Endodermal cell (in vitro differentiated cells): ENCODE measurements around the gene C4A. TPM values are rescaled to one million over a fixed set of nuclear protein-coding genes. Genes with fewer than 3 reads are reported as not detected.

Experiments
- DNase-seq: peaks from one replicate; pipeline ENCODE4 v3.0.0-alpha.2; 2017
- H3K27ac ChIP-seq: 2 replicates; pipeline ENCODE4 v1.5.1; 2013; ENCODE audit warnings: mild to moderate bottlenecking, low read depth, low read length, moderate library complexity
- H3K27me3 ChIP-seq: 2 replicates; pipeline ENCODE4 v1.6.1; 2013; ENCODE audit warnings: mild to moderate bottlenecking, low read length, moderate library complexity; ENCODE audit not compliant: insufficient read depth, control insufficient read depth, poor library complexity, severe bottlenecking
- H3K36me3 ChIP-seq: 2 replicates; pipeline ENCODE4 v1.7.0; 2013; ENCODE audit warnings: mild to moderate bottlenecking, low read length, moderate library complexity; ENCODE audit not compliant: control insufficient read depth, insufficient read depth
- H3K4me1 ChIP-seq: one replicate; pipeline ENCODE4 v1.7.0; 2013; ENCODE audit warnings: low read length; ENCODE audit not compliant: control insufficient read depth, insufficient read depth
- H3K4me3 ChIP-seq: 2 replicates; pipeline ENCODE4 v1.5.1; 2013; ENCODE audit warnings: mild to moderate bottlenecking, low read length, moderate library complexity
- H3K9ac ChIP-seq: 2 replicates; pipeline ENCODE4 v1.6.1; 2013; ENCODE audit warnings: mild to moderate bottlenecking, low read length, moderate library complexity; ENCODE audit not compliant: poor library complexity, severe bottlenecking; ENCODE audit errors: extremely low read depth
- H3K9me3 ChIP-seq: 2 replicates; pipeline ENCODE4 v1.6.1; 2013; ENCODE audit warnings: mild to moderate bottlenecking, low read length, moderate library complexity; ENCODE audit not compliant: control insufficient read depth
- H3K27ac Mint-ChIP-seq: 2 replicates; pipeline ENCODE4 v1.8.0; 2020; ENCODE audit warnings: mixed read lengths
- H3K27me3 Mint-ChIP-seq: 2 replicates; pipeline ENCODE4 v1.8.0; 2021; ENCODE audit warnings: mild to moderate bottlenecking, mixed read lengths; ENCODE audit not compliant: insufficient read depth
- H3K36me3 Mint-ChIP-seq: 2 replicates; pipeline ENCODE4 v1.8.0; 2020; ENCODE audit warnings: low read depth, mixed read lengths
- H3K4me1 Mint-ChIP-seq: 2 replicates; pipeline ENCODE4 v1.8.0; 2020; ENCODE audit warnings: mixed read lengths
- H3K4me3 Mint-ChIP-seq: 2 replicates; pipeline ENCODE4 v1.8.0; 2020; ENCODE audit warnings: mild to moderate bottlenecking, moderate library complexity, mixed read lengths
- H3K9me3 Mint-ChIP-seq: 2 replicates; pipeline ENCODE4 v1.8.0; 2020; ENCODE audit warnings: mild to moderate bottlenecking, mixed read lengths
- CTCF ChIP-seq: fragments of 200-600 bp; sonication (generic); conservative IDR thresholded peaks from 2 replicates; pipeline ENCODE4 v1.5.0; 2021; ENCODE audit warnings: antibody characterized with exemption, mild to moderate bottlenecking
- WGBS, 2 experiments: methylation state at CpG; one replicate each; pipeline versions ENCODE4 v1.1.5 to v1.1.7; 2013; ENCODE audit warnings: missing lambda C conversion rate in 2 of 2, mixed read lengths in 1 of 2; ENCODE audit not compliant: insufficient coverage in 1 of 2, insufficient read length in 1 of 2; 5-methylcytosine and 5-hydroxymethylcytosine counted together
- total RNA-seq, 2 donors: library from RNA; stranded (reverse); fragmentation: NEBNext Ultra II Directional in 1 of 2; extraction: Animal tissue kit (Norgen Biotek cat#: 25700) in 1 of 2; gene quantifications; 2 replicates in 1 of 2; 3 replicates in 1 of 2; pipeline ENCODE4 v1.2.1, GENCODE V29; 2021

C4A gene
- total RNA-seq, 2 donors from 2014 or later: 4.5 to 6.2 TPM

GRCh38 chr6:31963921-31964320 is 17.9 kb upstream of the C4A start:
- Histone ChIP-seq H3K27ac (no peak overlapping the region), H3K9ac (no peak overlapping the region), H3K36me3 (peaks cover 63% of the 10 kb centered on the region), H3K4me1 (peaks cover 6% of the 10 kb centered on the region), H3K9me3 (no peaks in the 10 kb centered on the region), H3K27me3 (no peaks in the 10 kb centered on the region), H3K4me3 (no peak overlapping the region)
- no peaks in the 10 kb centered on the region for H3K27me3 Mint-ChIP-seq
- peaks cover 73% of the 10 kb centered on the region for H3K36me3 Mint-ChIP-seq
- no peak for TF ChIP-seq CTCF
- no peak overlapping the region for H3K27ac Mint-ChIP-seq
- 96 to 98% methylated on average over 6 to 19 of the region's 19 CpGs for WGBS, 2 experiments
- no peaks in the 10 kb centered on the region for H3K9me3 Mint-ChIP-seq
- DNase-seq: no peak
- peaks cover 5% of the 10 kb centered on the region for H3K4me1 Mint-ChIP-seq
- H3K4me3 Mint-ChIP-seq: no peak overlapping the region

- no peak for DNase-seq
- Mint-ChIP-seq H3K9me3 (no peaks in the 10 kb centered on the region), H3K27me3 (no peaks in the 10 kb centered on the region), H3K4me3 (no peak overlapping the region), H3K27ac (no peak overlapping the region), H3K4me1 (no peaks in the 10 kb centered on the region), H3K36me3 (peaks cover 83% of the 10 kb centered on the region)
- Histone ChIP-seq H3K9ac (no peak overlapping the region), H3K4me1 (peaks cover 1% of the 10 kb centered on the region), H3K4me3 (no peak overlapping the region), H3K36me3 (peaks cover 69% of the 10 kb centered on the region), H3K9me3 (no peaks in the 10 kb centered on the region), H3K27ac (no peak overlapping the region), H3K27me3 (no peaks in the 10 kb centered on the region)
- 92 to 100% methylated on average over 4 to 13 of the region's 13 CpGs for WGBS, 2 experiments
- no peak for TF ChIP-seq CTCF
Measured at GRCh38 chr6:31965700-31966099, 16.2 kb upstream of the C4A start.

- H3K36me3 Mint-ChIP-seq: peaks cover 75% of the 10 kb centered on the region
- TF ChIP-seq CTCF: no peak
- H3K9me3 Mint-ChIP-seq: no peaks in the 10 kb centered on the region
- Histone ChIP-seq H3K4me3 (no peak overlapping the region), H3K27ac (no peak overlapping the region), H3K36me3 (peaks cover 61% of the 10 kb centered on the region), H3K27me3 (no peaks in the 10 kb centered on the region), H3K9me3 (no peaks in the 10 kb centered on the region), H3K4me1 (peaks cover 8% of the 10 kb centered on the region), H3K9ac (no peak overlapping the region)
- H3K4me3 Mint-ChIP-seq: no peak overlapping the region
- H3K4me1 Mint-ChIP-seq: no peaks in the 10 kb centered on the region
- WGBS, 2 experiments: 96 to 97% methylated on average over 5 to 7 of the region's 7 CpGs
- H3K27me3 Mint-ChIP-seq: no peaks in the 10 kb centered on the region
- DNase-seq: no peak
- H3K27ac Mint-ChIP-seq: no peak overlapping the region
Measured at GRCh38 chr6:31966506-31966905, 15.4 kb upstream of the C4A start.
